ENCODE data around the gene MORC2. TPM values are rescaled to one million over a fixed set of nuclear protein-coding genes. Genes with fewer than 3 reads are reported as not detected.

MORC2 gene
- total RNA-seq, 1 experiment from 2014 or later: 36.1 TPM

- ChIA-PET CTCF (interaction anchor here (0.7 to 1.3 kb wide), 6 partner anchors 33 to 487 kb away, joined by 3 to 5 read pairs (median 4); partner anchors contain the start of gene SELENOM), POLR2A (interaction anchor here (0.6 to 0.8 kb wide), 2 partner anchors 16 to 128 kb away, joined by 3 to 4 read pairs; partner anchors contain the start of genes MORC2, SMTN and TUG1)
- H3K27ac Mint-ChIP-seq (ENCODE audit: low read depth, unreplicated experiment): no peak overlapping the region
- peaks cover 53% of the 10 kb centered on the region for H3K36me3 Mint-ChIP-seq (ENCODE audit: insufficient read depth, unreplicated experiment)
- no peak for TF ChIP-seq CTCF (IDR thresholded peaks at IDR 0.05; ENCODE audit: unreplicated experiment)
- H3K9me3 Mint-ChIP-seq (ENCODE audit: unreplicated experiment): no peaks in the 10 kb centered on the region
- no TSS peak for BruUV-seq (replicated peaks)
- intact Hi-C loops (cut with micrococcal nuclease): no loop called here
- H3K4me1 Mint-ChIP-seq (ENCODE audit: insufficient read depth, unreplicated experiment): no peaks in the 10 kb centered on the region
- H3K27me3 Mint-ChIP-seq (ENCODE audit: insufficient read depth, unreplicated experiment): no peaks in the 10 kb centered on the region
- DNase-seq (ENCODE audit: unreplicated experiment): no peak
- no peak overlapping the region for H3K4me3 Mint-ChIP-seq (ENCODE audit: unreplicated experiment)
Observed at GRCh38 chr22:30953206-30953605, 15.4 kb downstream of the MORC2 start.

- peaks cover 50% of the 10 kb centered on the region for H3K36me3 Mint-ChIP-seq (ENCODE audit: insufficient read depth, unreplicated experiment)
- ChIA-PET CTCF (interaction anchor here (0.6 to 4.0 kb wide), 4 partner anchors 13 to 281 kb away, joined by 3 to 27 read pairs (median 4); no protein-coding TSS in a partner anchor), POLR2A (interaction anchor here (0.7 to 2.0 kb wide), 3 partner anchors 18 to 135 kb away, joined by 3 to 13 read pairs (median 3); partner anchors contain the start of genes MORC2 and TUG1)
- H3K4me3 Mint-ChIP-seq (ENCODE audit: unreplicated experiment): no peak overlapping the region
- H3K27ac Mint-ChIP-seq (ENCODE audit: low read depth, unreplicated experiment): no peak overlapping the region
- BruUV-seq (replicated peaks): no TSS peak
- intact Hi-C loops (cut with micrococcal nuclease): loop anchor here (2.0 kb wide), 1 partner anchor 199 kb away; no protein-coding TSS in a partner anchor
- DNase-seq (ENCODE audit: unreplicated experiment): no peak
- no peak for TF ChIP-seq CTCF (IDR thresholded peaks at IDR 0.05; ENCODE audit: unreplicated experiment)
- H3K4me1 Mint-ChIP-seq (ENCODE audit: insufficient read depth, unreplicated experiment): no peaks in the 10 kb centered on the region
- H3K9me3 Mint-ChIP-seq (ENCODE audit: unreplicated experiment): no peaks in the 10 kb centered on the region
- no peaks in the 10 kb centered on the region for H3K27me3 Mint-ChIP-seq (ENCODE audit: insufficient read depth, unreplicated experiment)
Observed at GRCh38 chr22:30949934-30950660, 18.5 kb downstream of the MORC2 start.

- H3K36me3 Mint-ChIP-seq (ENCODE audit: insufficient read depth, unreplicated experiment): peaks cover 50% of the 10 kb centered on the region
- intact Hi-C loops (cut with micrococcal nuclease): loop anchor here (1.0 to 2.0 kb wide), 2 partner anchors 136 to 200 kb away; no protein-coding TSS in a partner anchor
- H3K4me1 Mint-ChIP-seq (ENCODE audit: insufficient read depth, unreplicated experiment): no peaks in the 10 kb centered on the region
- ChIA-PET POLR2A (interaction anchor here (1.1 kb wide), 1 partner anchor 132 kb away, joined by 3 read pairs; the partner anchor contains the start of gene SMTN), CTCF (interaction anchor here (0.5 to 4.0 kb wide), 6 partner anchors 29 to 282 kb away, joined by 3 to 27 read pairs (median 4); no protein-coding TSS in a partner anchor)
- no TSS peak for BruUV-seq (replicated peaks)
- no peaks in the 10 kb centered on the region for H3K9me3 Mint-ChIP-seq (ENCODE audit: unreplicated experiment)
- no peak overlapping the region for H3K4me3 Mint-ChIP-seq (ENCODE audit: unreplicated experiment)
- no peak for DNase-seq (ENCODE audit: unreplicated experiment)
- TF ChIP-seq CTCF (IDR thresholded peaks at IDR 0.05; ENCODE audit: unreplicated experiment): no peak
- H3K27me3 Mint-ChIP-seq (ENCODE audit: insufficient read depth, unreplicated experiment): no peaks in the 10 kb centered on the region
- H3K27ac Mint-ChIP-seq (ENCODE audit: low read depth, unreplicated experiment): no peak overlapping the region
Observed at GRCh38 chr22:30948930-30949342, 19.6 kb downstream of the MORC2 start.

GRCh38 chr22:30947816-30948454 lies 20.6 kb downstream of the MORC2 start:
- Mint-ChIP-seq H3K4me1 (ENCODE audit: insufficient read depth, unreplicated experiment) (no peaks in the 10 kb centered on the region), H3K27ac (ENCODE audit: low read depth, unreplicated experiment) (no peak overlapping the region), H3K9me3 (ENCODE audit: unreplicated experiment) (no peaks in the 10 kb centered on the region), H3K36me3 (ENCODE audit: insufficient read depth, unreplicated experiment) (peaks cover 56% of the 10 kb centered on the region), H3K4me3 (ENCODE audit: unreplicated experiment) (no peak overlapping the region), H3K27me3 (ENCODE audit: insufficient read depth, unreplicated experiment) (no peaks in the 10 kb centered on the region)
- ChIA-PET POLR2A (interaction anchor here (1.1 kb wide), 1 partner anchor 133 kb away, joined by 3 read pairs; the partner anchor contains the start of gene SMTN), CTCF (interaction anchor here (0.7 to 4.0 kb wide), 10 partner anchors 20 to 205 kb away, joined by 3 to 28 read pairs (median 6); no protein-coding TSS in a partner anchor)
- peak; percentile 51 for TF ChIP-seq CTCF (IDR thresholded peaks at IDR 0.05; ENCODE audit: unreplicated experiment)
- DNase-seq (ENCODE audit: unreplicated experiment): peak; percentile 45
- no TSS peak for BruUV-seq (replicated peaks)
- intact Hi-C loops (cut with micrococcal nuclease): loop anchor here (1.0 to 2.0 kb wide), 2 partner anchors 137 to 201 kb away; no protein-coding TSS in a partner anchor
